HepG2 (cell line): ENCODE measurements around the gene ZMAT2.

ENCODE experiments used
- CTCF ChIP-seq: sonication (generic); formaldehyde crosslinking; IDR thresholded peaks from 2 replicates; pipeline ENCODE4 v1.5.0; 2020; ENCODE audit warnings: mild to moderate bottlenecking, missing genetic modification reagents, moderate library complexity
- FOXJ3 ChIP-seq: sonication (generic); formaldehyde crosslinking; IDR thresholded peaks from 2 replicates; pipeline ENCODE4 v1.4.0; 2020; ENCODE audit warnings: missing genetic modification reagents, mild to moderate bottlenecking, borderline replicate concordance
- GMEB1 ChIP-seq: sonication (generic); formaldehyde crosslinking; IDR thresholded peaks from 2 replicates; pipeline ENCODE4 v1.5.1; 2020; ENCODE audit warnings: missing genetic modification reagents, mild to moderate bottlenecking, borderline replicate concordance
- GPN1 ChIP-seq: sonication (generic); formaldehyde crosslinking; IDR thresholded peaks from 2 replicates; pipeline ENCODE4 v1.5.1; 2020; ENCODE audit warnings: missing genetic modification reagents, borderline replicate concordance
- HOMEZ ChIP-seq: IDR thresholded peaks from 2 replicates; pipeline ENCODE4 v1.6.1; 2016; ENCODE audit warnings: low read depth
- KDM1A ChIP-seq: IDR thresholded peaks from 2 replicates; pipeline ENCODE4 v1.6.1; 2016; ENCODE audit warnings: missing compliant biosample characterization
- POLR2A ChIP-seq, 2 experiments: IDR thresholded peaks; 2 replicates each; pipeline ENCODE4 v1.6.1; 2011; ENCODE audit warnings: low read depth in 2 of 2, low read length in 2 of 2, mild to moderate bottlenecking in 1 of 2, moderate library complexity in 1 of 2; ENCODE audit not compliant: insufficient read depth in 1 of 2
- RFX5 ChIP-seq: IDR thresholded peaks from 2 replicates; pipeline ENCODE4 v1.6.1; 2011; ENCODE audit warnings: low read depth, low read length, improper control_type of control experiment
- SIN3A ChIP-seq: IDR thresholded peaks from 2 replicates; pipeline ENCODE4 v1.6.1; 2011; ENCODE audit warnings: low read depth, mild to moderate bottlenecking, control low read depth, low read length, borderline replicate concordance
- STAG1 ChIP-seq: sonication (generic); formaldehyde crosslinking; IDR thresholded peaks from 2 replicates; pipeline ENCODE4 v1.4.0; 2020; ENCODE audit warnings: missing genetic modification reagents
- TBX2 ChIP-seq: sonication (generic); formaldehyde crosslinking; IDR thresholded peaks from 2 replicates; pipeline ENCODE4 v1.5.0; 2020; ENCODE audit warnings: missing genetic modification reagents, mild to moderate bottlenecking, borderline replicate concordance
- ZNF558 ChIP-seq: sonication (generic); formaldehyde crosslinking; IDR thresholded peaks from 2 replicates; pipeline ENCODE4 v1.9.0; 2022; ENCODE audit warnings: mild to moderate bottlenecking, missing genetic modification reagents, borderline replicate concordance
- ZNF563 ChIP-seq: sonication (generic); formaldehyde crosslinking; IDR thresholded peaks from 2 replicates; pipeline ENCODE4 v1.8.0; 2022; ENCODE audit warnings: mild to moderate bottlenecking, moderate library complexity, missing genetic modification reagents

GRCh38 chr5:140674211-140674610, 26.0 kb upstream of the ZMAT2 start:
- no peak for TF ChIP-seq TBX2 (CRISPR knock-in tag)
- TF ChIP-seq CTCF (CRISPR knock-in tag): no peak
- no peak for TF ChIP-seq POLR2A (IDR thresholded peaks at IDR 0.05; ENCODE audit: insufficient read depth in 1 of 2, low read depth in 2 of 2, low read length in 2 of 2)
- no peak for TF ChIP-seq GMEB1 (CRISPR knock-in tag)
- TF ChIP-seq GPN1 (CRISPR knock-in tag): no peak
- TF ChIP-seq SIN3A: no peak
- no peak for TF ChIP-seq KDM1A (CRISPR knock-in tag)
- no peak for TF ChIP-seq HOMEZ (CRISPR knock-in tag)
- TF ChIP-seq ZNF558 (CRISPR knock-in tag): no peak
- TF ChIP-seq STAG1 (CRISPR knock-in tag): no peak
- TF ChIP-seq ZNF563 (CRISPR knock-in tag): no peak
- no peak for TF ChIP-seq FOXJ3 (CRISPR knock-in tag)
- no peak for TF ChIP-seq RFX5
